ENCODE measurements around the gene ADCY1.

Gene ADCY1

DNA sequence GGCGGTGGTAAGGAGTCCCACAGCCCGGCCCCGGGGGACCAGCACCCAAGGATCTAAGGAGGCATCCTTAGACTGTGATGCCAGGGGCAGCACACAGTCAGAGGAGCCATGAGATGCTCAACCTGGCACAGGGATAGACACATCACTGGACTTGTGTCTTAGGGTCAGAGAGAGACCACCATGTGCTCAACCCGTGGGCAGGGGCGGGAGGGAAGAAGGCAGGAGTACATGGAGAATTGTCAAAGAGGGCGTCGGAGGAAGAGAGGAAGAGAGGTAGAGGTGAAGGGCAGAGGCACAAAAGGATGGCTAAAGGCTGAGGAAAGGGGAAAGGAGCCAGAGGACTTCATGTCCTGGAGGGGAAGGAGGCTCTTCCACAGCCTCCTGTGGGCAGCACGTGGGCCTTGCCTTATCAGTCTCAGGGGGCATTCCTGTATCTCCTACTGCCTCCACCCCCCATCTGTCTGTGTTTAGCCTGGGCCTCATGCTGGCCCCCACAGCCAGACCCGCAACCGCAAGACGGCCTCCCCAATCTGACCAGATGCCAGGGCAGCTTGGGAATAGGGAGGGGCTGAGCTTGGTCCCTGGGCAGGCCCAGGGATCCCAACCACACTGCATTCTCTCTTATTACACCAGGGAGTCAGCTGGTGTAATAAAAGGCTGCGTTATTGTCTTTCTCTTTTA is 2.2 kb downstream of the ADCY1 start:
- no peak for DNase-seq (ENCODE audit: low spot score)

- no peak for DNase-seq (ENCODE audit: low spot score)
Observed at GRCh38 chr7:45578022-45578421, 3.9 kb downstream of the ADCY1 start.

DNA sequence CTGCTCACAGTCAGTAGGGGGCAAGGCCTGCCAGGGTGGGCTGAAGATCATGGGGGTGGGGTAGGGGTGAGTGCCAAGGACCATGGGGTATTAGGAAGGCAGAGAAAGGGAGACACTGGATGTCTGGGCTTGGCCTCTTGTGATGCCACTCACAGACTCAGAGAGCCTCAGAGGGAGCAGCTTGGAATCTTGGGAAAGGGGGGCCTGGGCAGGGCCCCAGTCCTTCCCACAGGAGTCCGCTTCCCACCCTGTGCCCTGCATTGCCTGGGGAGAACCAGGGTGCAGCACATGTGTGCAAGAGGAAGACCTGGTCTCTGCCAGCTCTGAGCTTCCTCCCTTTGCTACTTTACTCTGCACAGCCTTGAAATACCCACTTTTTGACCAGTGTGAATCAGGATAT is 4.3 kb downstream of the ADCY1 start:
- DNase-seq (ENCODE audit: low spot score) = no peak

GRCh38 chr7:45579391-45579801 is 5.2 kb downstream of the ADCY1 start:
- DNase-seq (ENCODE audit: low spot score) = peak; percentile 40

DNA sequence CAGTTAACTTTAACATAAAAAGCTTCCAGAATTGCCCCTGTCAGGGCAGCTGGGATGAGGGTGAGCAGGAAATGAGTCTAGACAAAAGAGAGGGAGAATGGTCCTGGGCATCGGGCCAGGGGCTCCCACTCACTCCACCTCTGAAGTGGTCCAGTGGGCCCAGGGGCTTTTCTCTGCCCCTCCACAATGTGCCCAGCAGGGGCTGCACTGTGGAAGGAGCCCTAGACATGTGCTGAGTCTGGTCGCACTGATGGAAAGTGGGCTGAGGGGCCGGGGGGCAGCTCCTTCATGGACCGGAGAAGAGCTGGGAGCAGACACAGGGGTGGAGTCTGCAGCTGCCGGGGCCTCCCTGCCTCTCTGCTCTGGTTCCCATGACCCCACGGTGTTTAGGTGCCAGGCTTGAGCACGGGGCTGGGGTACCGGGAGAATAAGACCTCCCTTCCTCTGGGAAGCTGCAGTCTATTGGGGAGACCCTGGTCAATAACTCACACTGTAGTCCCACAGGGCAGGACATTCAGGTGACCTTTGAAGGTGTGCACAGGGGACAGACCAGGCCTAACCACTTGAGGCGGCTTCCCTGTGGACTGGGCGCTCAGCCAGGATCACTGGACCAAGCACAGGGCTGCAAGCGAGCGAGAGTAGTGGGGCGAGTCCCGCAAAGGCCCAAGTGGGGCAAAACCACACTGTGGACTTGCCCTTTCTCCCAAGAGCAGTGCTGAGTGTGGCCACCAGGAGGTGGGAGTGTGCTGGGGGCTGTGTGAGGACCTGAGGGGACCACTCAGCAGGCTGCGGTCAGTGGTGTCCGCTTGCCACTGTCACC is 6.1 kb downstream of the ADCY1 start:
- DNase-seq (ENCODE audit: low spot score) = no peak

GRCh38 chr7:45581271-45581780 is 7.2 kb downstream of the ADCY1 start:
- DNase-seq (ENCODE audit: low spot score) = no peak

- DNase-seq (ENCODE audit: low spot score) = no peak
Observed at GRCh38 chr7:45582136-45582749, 8.1 kb downstream of the ADCY1 start.

DNA sequence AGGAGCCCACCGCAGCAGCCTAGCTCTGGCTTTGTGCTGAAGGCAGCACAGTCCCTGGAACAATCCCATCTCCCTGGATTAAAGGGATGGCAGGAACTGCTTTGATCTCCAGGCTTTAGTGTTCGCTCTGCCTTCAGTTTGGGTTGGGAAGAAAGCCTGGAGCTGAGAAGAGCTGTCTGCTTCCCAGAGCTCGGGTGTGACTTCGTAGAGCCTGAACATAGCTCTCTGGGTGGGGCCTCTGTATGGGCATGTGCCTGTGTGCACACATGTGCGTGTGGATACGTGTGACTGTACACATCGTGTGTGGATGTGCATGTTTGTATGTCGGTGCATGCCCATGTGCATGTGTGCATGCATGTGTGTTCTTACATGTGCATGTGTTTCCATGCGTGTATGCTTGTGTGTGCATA is 8.7 kb downstream of the ADCY1 start:
- no peak for DNase-seq (ENCODE audit: low spot score)

DNA sequence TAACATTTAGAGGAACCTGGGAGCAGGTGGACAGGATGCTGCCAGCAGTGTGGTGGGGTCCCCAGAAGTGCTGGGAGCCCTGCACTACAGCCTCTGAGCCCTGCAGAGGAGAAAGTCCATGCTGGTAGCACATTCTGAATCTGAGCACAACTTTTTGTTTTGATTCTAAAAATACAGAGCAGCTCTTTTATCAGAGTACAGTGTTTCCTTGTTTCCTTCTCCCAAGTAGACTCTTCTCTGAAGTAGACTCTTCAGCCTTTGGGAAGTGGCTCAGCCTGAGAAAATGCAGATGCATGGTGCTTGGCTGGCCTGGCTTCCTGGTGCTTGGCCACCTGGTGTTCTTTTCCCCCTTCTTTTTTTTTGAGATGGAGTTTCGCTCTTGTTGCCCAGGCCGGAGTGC is 9.1 kb downstream of the ADCY1 start:
- DNase-seq (ENCODE audit: low spot score) = peak; percentile 37

DNA sequence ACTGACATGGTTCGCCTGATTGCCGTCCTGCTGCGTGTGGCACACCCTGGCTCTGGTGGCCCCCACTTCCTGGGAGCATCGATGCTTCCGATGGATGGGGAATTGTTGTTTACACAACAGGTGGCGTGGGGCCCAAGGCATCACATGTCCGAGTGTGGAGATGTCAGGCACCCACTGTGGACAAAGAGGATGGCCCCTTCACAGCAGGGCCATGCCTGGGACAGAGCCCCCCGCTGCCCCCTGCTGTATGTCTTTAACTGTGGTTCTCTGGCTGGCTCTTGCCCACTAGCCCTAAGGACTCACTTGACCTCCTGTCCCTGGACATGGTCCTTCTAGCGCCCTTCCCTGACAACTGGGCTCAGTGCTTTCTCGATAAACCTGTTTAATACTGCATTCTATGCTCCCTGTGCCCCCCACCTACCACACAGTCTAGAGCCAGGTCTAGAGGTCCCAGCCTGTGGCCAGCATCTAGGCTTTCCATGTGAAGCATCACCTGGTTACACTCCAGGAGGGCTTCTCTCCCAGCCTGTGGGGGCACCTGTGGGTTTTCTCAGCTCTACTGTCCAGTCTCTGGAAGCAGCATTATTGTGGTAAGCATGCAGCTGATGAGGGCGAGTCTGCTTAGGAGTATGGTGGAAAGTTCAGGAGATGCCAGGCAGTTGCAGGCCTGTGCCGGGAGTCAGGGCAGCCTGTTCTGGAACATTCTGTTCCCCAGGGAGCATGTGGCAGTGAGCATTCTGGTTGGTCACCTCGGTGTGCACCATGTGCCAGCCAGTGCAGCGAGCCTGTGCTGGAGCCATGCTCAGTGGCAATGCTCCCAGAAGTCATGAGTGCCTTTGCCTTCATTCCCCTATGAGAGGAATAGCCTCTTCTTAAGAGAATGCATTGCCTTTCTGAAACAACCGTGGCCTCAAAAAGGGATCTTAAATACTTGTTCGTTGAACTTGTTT is 10.4 kb downstream of the ADCY1 start:
- peak; percentile 34 for DNase-seq (ENCODE audit: low spot score)

GRCh38 chr7:45585628-45586027 is 11.5 kb downstream of the ADCY1 start:
- no peak for DNase-seq (ENCODE audit: low spot score)

DNA sequence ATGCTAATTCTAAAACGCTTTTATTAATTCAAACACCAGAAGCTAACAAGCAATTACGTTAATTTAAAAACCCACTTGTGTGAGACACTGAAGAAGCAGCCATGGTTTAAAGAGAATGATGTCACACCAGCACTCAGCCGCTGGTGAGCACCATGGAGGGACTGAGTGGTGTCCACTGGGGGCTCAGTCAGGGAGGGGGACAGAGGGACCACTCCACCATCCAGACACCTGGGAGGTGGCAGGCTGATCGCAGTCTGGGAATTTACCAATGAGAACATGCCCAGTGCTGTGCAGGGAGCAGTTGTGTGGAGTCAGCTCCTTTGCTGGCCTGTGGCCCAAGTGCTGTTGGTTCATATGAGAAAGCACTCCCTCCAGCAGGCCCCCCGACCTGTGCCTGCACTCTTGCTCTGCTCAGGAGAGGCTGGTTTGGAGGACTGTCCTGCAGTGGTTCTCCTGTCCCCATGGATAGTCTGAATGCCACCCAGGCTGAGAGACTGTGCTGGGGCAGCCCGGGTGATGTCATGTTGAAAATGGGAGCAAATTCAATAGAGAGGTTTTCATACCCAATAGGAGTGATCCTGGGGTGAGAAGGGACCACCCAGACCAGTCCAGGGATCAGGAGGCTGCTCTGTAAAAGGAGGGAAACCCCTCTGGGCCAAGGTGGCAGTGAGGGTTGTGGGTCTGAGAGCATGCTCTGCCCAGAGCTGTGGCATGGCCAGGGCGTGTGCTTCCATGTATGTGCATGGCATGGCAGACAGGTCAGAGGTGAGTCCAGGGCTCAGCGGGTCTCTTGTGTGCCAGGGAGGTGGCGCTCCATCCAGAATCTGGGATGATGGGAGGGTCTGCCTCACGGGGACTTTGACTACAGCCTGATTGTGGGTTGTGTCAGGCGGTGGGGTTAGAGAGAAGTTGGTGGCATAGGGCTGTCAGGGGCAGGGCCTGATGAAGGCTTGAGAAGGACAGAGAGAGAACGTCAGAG is 12.7 kb downstream of the ADCY1 start:
- DNase-seq (ENCODE audit: low spot score) = no peak

GRCh38 chr7:45588466-45588865 is 14.3 kb downstream of the ADCY1 start:
- DNase-seq (ENCODE audit: low spot score) = no peak

GRCh38 chr7:45589061-45589460 is 14.9 kb downstream of the ADCY1 start:
- DNase-seq (ENCODE audit: low spot score) = no peak

GRCh38 chr7:45589915-45590678 is 15.9 kb downstream of the ADCY1 start:
- no peak for DNase-seq (ENCODE audit: low spot score)

DNA sequence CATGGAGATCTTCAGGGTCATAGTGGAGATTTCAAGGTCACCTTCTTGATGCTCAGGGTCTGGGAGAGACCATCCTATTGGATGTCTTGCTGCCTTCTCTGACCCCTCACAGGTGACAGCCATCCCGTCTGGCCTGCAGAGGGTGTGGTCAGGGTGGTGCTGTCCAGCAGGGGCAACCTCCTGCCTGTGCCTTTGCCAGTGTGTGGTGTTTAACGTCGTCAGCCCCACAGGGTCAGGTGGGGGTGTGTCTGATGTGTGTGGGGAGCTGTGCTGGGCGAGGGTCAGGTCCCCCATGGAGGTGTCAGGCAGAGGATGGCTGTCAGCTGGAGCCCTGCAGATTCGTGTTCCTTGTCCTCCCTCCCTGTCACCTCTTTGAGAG is 16.5 kb downstream of the ADCY1 start:
- no peak for DNase-seq (ENCODE audit: low spot score)

- DNase-seq (ENCODE audit: low spot score) = no peak
Observed at GRCh38 chr7:45591101-45591906, 17.1 kb downstream of the ADCY1 start.

DNA sequence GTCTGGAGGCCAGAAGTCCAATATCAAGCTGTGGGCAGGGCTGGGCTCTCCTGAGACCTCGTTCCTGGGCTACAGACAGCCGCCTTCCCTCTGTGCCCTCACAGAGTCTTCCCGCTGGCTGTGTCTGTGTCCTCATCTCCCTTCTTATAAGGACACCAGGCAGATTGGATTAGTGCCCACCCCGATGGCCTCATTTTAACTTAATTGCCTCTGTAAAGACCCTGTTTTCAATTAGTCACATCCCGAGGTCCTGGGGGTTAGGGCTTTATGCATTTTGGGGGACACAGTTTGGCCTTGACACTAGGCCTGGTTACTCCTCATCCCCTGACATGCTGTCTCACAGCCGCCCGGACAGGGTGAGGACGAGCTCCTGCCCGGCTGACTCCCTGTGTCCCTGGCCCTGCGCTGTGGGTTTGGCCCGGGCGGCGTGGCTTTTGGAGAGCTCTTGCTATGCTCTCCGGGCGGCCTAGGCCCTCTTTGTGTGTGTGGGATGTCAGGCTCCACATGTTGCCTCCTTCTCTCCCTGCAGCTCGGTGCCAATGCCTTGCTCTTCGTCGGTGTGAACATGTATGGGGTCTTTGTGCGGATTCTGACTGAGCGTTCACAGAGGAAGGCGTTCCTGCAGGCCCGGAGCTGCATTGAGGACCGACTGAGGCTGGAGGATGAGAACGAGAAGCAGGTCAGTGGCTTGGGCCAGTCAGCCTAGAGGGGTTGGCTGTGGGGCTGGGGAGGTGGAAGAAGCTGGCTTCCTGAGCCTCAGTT is 18.2 kb downstream of the ADCY1 start:
- DNase-seq (ENCODE audit: low spot score) = no peak
